IMR-90 (cell line): ENCODE results near the gene KLRB1.

Experiments
- BHLHE40 ChIP-seq: fragments of 150-350 bp; IDR thresholded peaks from 2 replicates; pipeline ENCODE4 v1.6.1; 2016; ENCODE audit warnings: mild to moderate bottlenecking, low read depth, low read length
- CEBPB ChIP-seq: IDR thresholded peaks from 2 replicates; pipeline ENCODE4 v1.6.1; 2012; ENCODE audit warnings: low read depth, low read length, improper control_type of control experiment
- CHD1 ChIP-seq: IDR thresholded peaks from 2 replicates; pipeline ENCODE4 v1.6.1; 2012; ENCODE audit warnings: low read depth, low read length, improper control_type of control experiment
- FOS ChIP-seq: fragments of 150-350 bp; IDR thresholded peaks from 2 replicates; pipeline ENCODE4 v1.6.1; 2016; ENCODE audit warnings: low read depth, low read length
- MAZ ChIP-seq: IDR thresholded peaks from 2 replicates; pipeline ENCODE4 v1.6.1; 2012; ENCODE audit warnings: low read depth, mild to moderate bottlenecking, low read length, improper control_type of control experiment, moderate library complexity, borderline replicate concordance
- MXI1 ChIP-seq: IDR thresholded peaks from 2 replicates; pipeline ENCODE4 v1.6.1; 2012; ENCODE audit warnings: low read depth, mild to moderate bottlenecking, low read length, moderate library complexity, borderline replicate concordance
- NFE2L2 ChIP-seq: fragments of 150-350 bp; IDR thresholded peaks from 2 replicates; pipeline ENCODE4 v1.6.1; 2016; ENCODE audit warnings: low read depth, mild to moderate bottlenecking, low read length
- POLR2A ChIP-seq: IDR thresholded peaks from 2 replicates; pipeline ENCODE4 v1.6.1; 2012; ENCODE audit warnings: mild to moderate bottlenecking, low read depth, low read length
- RCOR1 ChIP-seq: IDR thresholded peaks from 2 replicates; pipeline ENCODE4 v1.6.1; 2012; ENCODE audit warnings: mild to moderate bottlenecking, low read length, improper control_type of control experiment; ENCODE audit not compliant: insufficient replicate concordance
- SMC3 ChIP-seq: fragments of 150-350 bp; IDR thresholded peaks from 2 replicates; pipeline ENCODE4 v1.6.1; 2016; ENCODE audit warnings: low read depth, mild to moderate bottlenecking, antibody characterized with exemption, low read length, moderate library complexity
- TF ChIP-seq, protein P1 (sequence below): conservative IDR thresholded peaks from 2 replicates; pipeline ENCODE4 v1.5.1; 2012; ENCODE audit warnings: mild to moderate bottlenecking, low read depth, low read length, improper control_type of control experiment
- TF ChIP-seq, protein P2 (sequence below): fragments of 150-350 bp; IDR thresholded peaks from 2 replicates; pipeline ENCODE4 v1.6.1; 2017; ENCODE audit warnings: mild to moderate bottlenecking, antibody characterized with exemption, low read length, low read depth
- TF ChIP-seq, protein P3 (sequence below): fragments of 150-350 bp; IDR thresholded peaks from 2 replicates; pipeline ENCODE4 v1.6.1; 2016; ENCODE audit warnings: low read depth, mild to moderate bottlenecking, low read length, moderate library complexity, borderline replicate concordance

DNA sequence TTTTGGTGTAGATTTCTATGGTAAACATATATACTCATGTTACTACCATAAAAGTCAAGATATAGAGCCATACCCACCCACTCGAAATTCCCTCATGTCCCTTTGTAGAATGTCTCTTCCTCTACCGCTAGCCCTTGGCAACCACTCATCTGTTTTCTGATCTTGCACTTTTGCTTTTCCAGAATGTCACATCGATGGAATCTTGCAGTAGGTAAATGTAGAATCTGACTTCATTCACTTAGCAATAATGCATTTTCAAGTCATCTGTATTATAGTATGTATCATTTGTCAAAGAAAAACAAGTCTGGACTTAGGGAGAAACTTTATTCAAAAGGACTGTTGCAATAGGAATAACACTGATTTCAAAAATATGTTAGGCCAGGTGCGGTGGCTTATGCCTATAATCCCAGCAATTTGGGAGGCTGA is 42.4 kb upstream of the KLRB1 start:
- TF ChIP-seq MXI1 (no peak), FOS (no peak), RCOR1 (no peak), POLR2A (no peak), MAZ (no peak), SMC3 (no peak), CEBPB (no peak), NFE2L2 (no peak), CHD1 (no peak), BHLHE40 (no peak)
- TF ChIP-seq, protein P1, sequence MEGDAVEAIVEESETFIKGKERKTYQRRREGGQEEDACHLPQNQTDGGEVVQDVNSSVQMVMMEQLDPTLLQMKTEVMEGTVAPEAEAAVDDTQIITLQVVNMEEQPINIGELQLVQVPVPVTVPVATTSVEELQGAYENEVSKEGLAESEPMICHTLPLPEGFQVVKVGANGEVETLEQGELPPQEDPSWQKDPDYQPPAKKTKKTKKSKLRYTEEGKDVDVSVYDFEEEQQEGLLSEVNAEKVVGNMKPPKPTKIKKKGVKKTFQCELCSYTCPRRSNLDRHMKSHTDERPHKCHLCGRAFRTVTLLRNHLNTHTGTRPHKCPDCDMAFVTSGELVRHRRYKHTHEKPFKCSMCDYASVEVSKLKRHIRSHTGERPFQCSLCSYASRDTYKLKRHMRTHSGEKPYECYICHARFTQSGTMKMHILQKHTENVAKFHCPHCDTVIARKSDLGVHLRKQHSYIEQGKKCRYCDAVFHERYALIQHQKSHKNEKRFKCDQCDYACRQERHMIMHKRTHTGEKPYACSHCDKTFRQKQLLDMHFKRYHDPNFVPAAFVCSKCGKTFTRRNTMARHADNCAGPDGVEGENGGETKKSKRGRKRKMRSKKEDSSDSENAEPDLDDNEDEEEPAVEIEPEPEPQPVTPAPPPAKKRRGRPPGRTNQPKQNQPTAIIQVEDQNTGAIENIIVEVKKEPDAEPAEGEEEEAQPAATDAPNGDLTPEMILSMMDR = no peak
- TF ChIP-seq, protein P2, sequence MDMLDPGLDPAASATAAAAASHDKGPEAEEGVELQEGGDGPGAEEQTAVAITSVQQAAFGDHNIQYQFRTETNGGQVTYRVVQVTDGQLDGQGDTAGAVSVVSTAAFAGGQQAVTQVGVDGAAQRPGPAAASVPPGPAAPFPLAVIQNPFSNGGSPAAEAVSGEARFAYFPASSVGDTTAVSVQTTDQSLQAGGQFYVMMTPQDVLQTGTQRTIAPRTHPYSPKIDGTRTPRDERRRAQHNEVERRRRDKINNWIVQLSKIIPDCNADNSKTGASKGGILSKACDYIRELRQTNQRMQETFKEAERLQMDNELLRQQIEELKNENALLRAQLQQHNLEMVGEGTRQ = no peak
- TF ChIP-seq, protein P3, sequence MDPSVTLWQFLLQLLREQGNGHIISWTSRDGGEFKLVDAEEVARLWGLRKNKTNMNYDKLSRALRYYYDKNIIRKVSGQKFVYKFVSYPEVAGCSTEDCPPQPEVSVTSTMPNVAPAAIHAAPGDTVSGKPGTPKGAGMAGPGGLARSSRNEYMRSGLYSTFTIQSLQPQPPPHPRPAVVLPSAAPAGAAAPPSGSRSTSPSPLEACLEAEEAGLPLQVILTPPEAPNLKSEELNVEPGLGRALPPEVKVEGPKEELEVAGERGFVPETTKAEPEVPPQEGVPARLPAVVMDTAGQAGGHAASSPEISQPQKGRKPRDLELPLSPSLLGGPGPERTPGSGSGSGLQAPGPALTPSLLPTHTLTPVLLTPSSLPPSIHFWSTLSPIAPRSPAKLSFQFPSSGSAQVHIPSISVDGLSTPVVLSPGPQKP = no peak
